ENCODE results near the gene KLHL3.

DNA sequence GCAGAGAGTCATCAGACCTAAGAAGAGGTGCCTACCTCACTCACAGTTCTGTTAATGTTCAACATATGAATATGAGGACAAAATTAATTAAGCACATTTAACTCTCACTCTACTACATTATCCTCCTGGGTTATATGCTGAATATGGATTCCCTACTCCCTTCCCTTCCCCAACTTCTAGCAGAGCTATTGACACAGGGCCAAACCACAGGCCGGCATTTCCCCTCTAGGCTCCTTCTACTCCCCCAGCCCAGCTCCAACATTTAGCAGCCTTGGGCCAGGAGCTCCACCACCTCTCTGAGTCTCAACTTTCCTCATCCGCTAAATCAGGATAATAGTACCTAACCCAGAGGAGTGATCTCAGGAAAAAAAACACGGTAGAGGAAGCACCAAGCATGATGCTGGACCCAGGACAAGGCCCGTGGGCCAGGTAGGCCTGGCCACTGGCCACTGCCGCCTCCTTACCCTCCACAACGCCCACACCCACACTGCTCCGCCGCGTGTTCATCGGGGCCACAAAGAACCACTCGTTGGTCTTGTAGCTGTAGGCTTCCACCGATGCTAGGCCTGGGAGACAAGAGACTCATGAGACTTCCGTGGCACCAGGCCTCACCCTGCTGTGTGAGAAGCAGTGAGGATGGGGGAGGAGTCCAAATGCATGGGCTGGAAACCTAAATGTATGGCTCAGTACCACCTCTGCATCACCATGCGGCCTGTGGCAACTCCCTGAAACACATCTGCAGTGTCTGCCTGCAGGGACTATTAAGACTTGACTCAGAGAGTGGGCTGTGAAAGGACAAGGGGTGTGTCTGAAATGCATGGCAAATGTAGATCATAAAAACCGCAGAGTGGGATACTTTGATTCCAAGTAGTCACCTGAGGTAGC lies 98.8 kb downstream of the KLHL3 start:
- TF ChIP-seq, protein P1, sequence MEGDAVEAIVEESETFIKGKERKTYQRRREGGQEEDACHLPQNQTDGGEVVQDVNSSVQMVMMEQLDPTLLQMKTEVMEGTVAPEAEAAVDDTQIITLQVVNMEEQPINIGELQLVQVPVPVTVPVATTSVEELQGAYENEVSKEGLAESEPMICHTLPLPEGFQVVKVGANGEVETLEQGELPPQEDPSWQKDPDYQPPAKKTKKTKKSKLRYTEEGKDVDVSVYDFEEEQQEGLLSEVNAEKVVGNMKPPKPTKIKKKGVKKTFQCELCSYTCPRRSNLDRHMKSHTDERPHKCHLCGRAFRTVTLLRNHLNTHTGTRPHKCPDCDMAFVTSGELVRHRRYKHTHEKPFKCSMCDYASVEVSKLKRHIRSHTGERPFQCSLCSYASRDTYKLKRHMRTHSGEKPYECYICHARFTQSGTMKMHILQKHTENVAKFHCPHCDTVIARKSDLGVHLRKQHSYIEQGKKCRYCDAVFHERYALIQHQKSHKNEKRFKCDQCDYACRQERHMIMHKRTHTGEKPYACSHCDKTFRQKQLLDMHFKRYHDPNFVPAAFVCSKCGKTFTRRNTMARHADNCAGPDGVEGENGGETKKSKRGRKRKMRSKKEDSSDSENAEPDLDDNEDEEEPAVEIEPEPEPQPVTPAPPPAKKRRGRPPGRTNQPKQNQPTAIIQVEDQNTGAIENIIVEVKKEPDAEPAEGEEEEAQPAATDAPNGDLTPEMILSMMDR (tag by site-specific recombination; IDR thresholded peaks at IDR 0.05), result no peak
- no peak for TF ChIP-seq YY1 (tag by site-specific recombination; IDR thresholded peaks at IDR 0.05)
- TF ChIP-seq ZFP69B (tag by site-specific recombination; IDR thresholded peaks at IDR 0.05), result no peak
- TF ChIP-seq, protein P2, sequence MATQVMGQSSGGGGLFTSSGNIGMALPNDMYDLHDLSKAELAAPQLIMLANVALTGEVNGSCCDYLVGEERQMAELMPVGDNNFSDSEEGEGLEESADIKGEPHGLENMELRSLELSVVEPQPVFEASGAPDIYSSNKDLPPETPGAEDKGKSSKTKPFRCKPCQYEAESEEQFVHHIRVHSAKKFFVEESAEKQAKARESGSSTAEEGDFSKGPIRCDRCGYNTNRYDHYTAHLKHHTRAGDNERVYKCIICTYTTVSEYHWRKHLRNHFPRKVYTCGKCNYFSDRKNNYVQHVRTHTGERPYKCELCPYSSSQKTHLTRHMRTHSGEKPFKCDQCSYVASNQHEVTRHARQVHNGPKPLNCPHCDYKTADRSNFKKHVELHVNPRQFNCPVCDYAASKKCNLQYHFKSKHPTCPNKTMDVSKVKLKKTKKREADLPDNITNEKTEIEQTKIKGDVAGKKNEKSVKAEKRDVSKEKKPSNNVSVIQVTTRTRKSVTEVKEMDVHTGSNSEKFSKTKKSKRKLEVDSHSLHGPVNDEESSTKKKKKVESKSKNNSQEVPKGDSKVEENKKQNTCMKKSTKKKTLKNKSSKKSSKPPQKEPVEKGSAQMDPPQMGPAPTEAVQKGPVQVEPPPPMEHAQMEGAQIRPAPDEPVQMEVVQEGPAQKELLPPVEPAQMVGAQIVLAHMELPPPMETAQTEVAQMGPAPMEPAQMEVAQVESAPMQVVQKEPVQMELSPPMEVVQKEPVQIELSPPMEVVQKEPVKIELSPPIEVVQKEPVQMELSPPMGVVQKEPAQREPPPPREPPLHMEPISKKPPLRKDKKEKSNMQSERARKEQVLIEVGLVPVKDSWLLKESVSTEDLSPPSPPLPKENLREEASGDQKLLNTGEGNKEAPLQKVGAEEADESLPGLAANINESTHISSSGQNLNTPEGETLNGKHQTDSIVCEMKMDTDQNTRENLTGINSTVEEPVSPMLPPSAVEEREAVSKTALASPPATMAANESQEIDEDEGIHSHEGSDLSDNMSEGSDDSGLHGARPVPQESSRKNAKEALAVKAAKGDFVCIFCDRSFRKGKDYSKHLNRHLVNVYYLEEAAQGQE (tag by site-specific recombination; IDR thresholded peaks at IDR 0.05), result no peak
- TF ChIP-seq, protein P3, sequence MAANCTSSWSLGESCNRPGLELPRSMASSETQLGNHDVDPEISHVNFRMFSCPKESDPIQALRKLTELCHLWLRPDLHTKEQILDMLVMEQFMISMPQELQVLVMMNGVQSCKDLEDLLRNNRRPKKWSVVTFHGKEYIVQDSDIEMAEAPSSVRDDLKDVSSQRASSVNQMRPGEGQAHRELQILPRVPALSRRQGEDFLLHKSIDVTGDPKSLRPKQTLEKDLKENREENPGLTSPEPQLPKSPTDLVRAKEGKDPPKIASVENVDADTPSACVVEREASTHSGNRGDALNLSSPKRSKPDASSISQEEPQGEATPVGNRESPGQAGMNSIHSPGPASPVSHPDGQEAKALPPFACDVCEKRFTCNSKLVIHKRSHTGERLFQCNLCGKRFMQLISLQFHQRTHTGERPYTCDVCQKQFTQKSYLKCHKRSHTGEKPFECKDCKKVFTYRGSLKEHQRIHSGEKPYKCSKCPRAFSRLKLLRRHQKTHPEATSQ (tag by site-specific recombination; IDR thresholded peaks at IDR 0.05), result no peak
- no peak for TF ChIP-seq ZNF776 (tag by site-specific recombination; IDR thresholded peaks at IDR 0.05; ENCODE audit: borderline replicate concordance)
